ENCODE data around the gene CAMKV. TPM values are rescaled to one million over a fixed set of nuclear protein-coding genes. Genes with fewer than 3 reads are reported as not detected.

The CAMKV gene
- total and polyA plus RNA-seq, 2 of the 4 experiments (the other 2 are of a cell fraction): not detected

DNA sequence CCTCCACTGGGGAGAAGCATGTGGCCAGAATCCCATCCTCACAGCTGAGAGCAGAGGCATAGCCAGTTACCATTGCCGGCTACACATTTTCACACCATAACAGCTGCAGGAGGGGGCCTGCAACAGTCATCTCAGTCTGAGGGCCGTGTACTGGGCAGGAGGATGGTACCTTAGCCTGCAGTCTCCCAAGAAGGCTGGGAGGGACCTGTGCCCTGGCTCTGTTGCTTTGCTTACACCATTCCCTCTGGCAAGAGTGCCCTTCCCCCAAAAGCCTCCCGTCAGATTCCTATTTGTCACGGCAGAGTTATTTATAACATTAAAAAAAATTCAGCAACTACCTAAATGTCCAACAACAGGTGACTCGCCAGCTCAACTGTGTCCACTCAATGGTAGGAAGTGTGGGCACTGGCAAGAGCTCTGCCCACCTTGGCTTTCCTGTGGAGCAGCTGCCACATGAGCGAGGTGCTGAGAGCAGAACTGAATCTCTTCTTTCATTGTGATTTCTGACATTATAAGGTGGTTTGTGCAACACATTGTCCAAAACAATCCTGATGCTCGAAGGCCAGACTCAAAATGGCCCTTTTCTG, 4.4 kb downstream of the CAMKV start:
- Histone ChIP-seq H3K23ac (ENCODE audit: low read depth, low read length) (no peak overlapping the region), H3K56ac (ENCODE audit: extremely low read depth, insufficient read depth, low read length) (no peak overlapping the region), H3K79me1 (ENCODE audit: low read depth in 1 of 2, low read length in 2 of 2) (no peaks in the 10 kb centered on the region), H3K4me2 (ENCODE audit: low read depth, low read length) (no peak overlapping the region), H2AFZ (replicated peaks; ENCODE audit: low read length, poor library complexity) (no peak overlapping the region), H3K4ac (ENCODE audit: low read depth, low read length) (no peak overlapping the region), H3K9me3 (ENCODE audit: control insufficient read depth, insufficient read depth, low read length) (no peaks in the 10 kb centered on the region), H3K4me3 (ENCODE audit: insufficient read depth, low read depth, low read length) (no peak overlapping the region), H3K27me3 (ENCODE audit: control insufficient read depth, insufficient read depth, low read length) (peaks cover 67% of the 10 kb centered on the region), H2AK5ac (ENCODE audit: low read depth, low read length) (no peak overlapping the region), H2BK120ac (ENCODE audit: low read depth, low read length) (no peak overlapping the region), H2BK15ac (ENCODE audit: low read depth, low read length) (no peak overlapping the region), H4K91ac (ENCODE audit: insufficient read depth, low read depth, low read length) (no peak overlapping the region), H2BK20ac (ENCODE audit: low read depth, low read length) (no peak overlapping the region), H3K18ac (ENCODE audit: low read depth, low read length) (no peak overlapping the region), H2AK9ac (replicated peaks; ENCODE audit: low read depth, low read length, poor library complexity) (no peak overlapping the region), H3K27ac (ENCODE audit: insufficient read depth, low read length) (no peak overlapping the region), H4K20me1 (ENCODE audit: insufficient read depth, low read length) (no peaks in the 10 kb centered on the region), H3K9me1 (ENCODE audit: insufficient read depth, low read length) (no peaks in the 10 kb centered on the region), H4K5ac (ENCODE audit: low read depth, low read length) (no peak overlapping the region), H3K4me1 (ENCODE audit: control insufficient read depth, insufficient read depth, low read length) (no peaks in the 10 kb centered on the region), H3K9ac (ENCODE audit: low read depth, low read length) (no peak overlapping the region), H3K14ac (replicated peaks; ENCODE audit: low read depth, low read length) (no peak overlapping the region), H3K36me3 (ENCODE audit: control insufficient read depth, insufficient read depth, low read length) (no peaks in the 10 kb centered on the region), H4K8ac (ENCODE audit: low read depth in 2 of 2, low read length in 2 of 2) (no peak overlapping the region), H2BK5ac (ENCODE audit: low read depth, low read length, poor library complexity, severe bottlenecking) (no peak overlapping the region)
- ChIA-PET CTCF (no interaction called here), POLR2A (ENCODE audit: unreplicated experiment) (no interaction called here)
- in situ Hi-C loops (cut with MboI; ENCODE audit: low sequenced_read_pairs): no loop called here
- no peak for DNase-seq
- 41% methylated on average over 4 of the region's 7 CpGs; no CpG with 5 or more reads in 1 of the 2 experiments for WGBS, 2 experiments (ENCODE audit: extremely low coverage in 2 of 2, insufficient read length in 1 of 2)
- dilution Hi-C loops (cut with HindIII; ENCODE audit: low sequenced_read_pairs, unreplicated experiment): no loop called here
- intact Hi-C loops (cut with micrococcal nuclease): no loop called here
- BruUV-seq (replicated peaks): no TSS peak
- no peak for ATAC-seq (ENCODE audit: low read depth)
- TF ChIP-seq MAZ (IDR thresholded peaks at IDR 0.05; ENCODE audit: borderline replicate concordance, low read depth, low read length) (no peak), MAFK (IDR thresholded peaks at IDR 0.05; ENCODE audit: low read depth, low read length) (no peak), BHLHE40 (IDR thresholded peaks at IDR 0.05; ENCODE audit: low read depth, low read length) (no peak), RCOR1 (IDR thresholded peaks at IDR 0.05; ENCODE audit: insufficient replicate concordance, low read length) (no peak), CEBPB (IDR thresholded peaks at IDR 0.05; ENCODE audit: low read depth, low read length) (no peak), RFX5 (IDR thresholded peaks at IDR 0.05; ENCODE audit: low read depth, low read length) (no peak), CHD1 (IDR thresholded peaks at IDR 0.05; ENCODE audit: low read depth, low read length) (no peak), POLR2A (IDR thresholded peaks at IDR 0.05; ENCODE audit: low read depth, low read length) (no peak), RAD21 (IDR thresholded peaks at IDR 0.05; ENCODE audit: low read length) (no peak), SMC3 (IDR thresholded peaks at IDR 0.05; ENCODE audit: low read depth, low read length) (no peak), NFE2L2 (IDR thresholded peaks at IDR 0.05; ENCODE audit: low read depth, low read length) (no peak), MXI1 (IDR thresholded peaks at IDR 0.05; ENCODE audit: borderline replicate concordance, low read depth, low read length) (no peak)
- TF ChIP-seq, protein P1, sequence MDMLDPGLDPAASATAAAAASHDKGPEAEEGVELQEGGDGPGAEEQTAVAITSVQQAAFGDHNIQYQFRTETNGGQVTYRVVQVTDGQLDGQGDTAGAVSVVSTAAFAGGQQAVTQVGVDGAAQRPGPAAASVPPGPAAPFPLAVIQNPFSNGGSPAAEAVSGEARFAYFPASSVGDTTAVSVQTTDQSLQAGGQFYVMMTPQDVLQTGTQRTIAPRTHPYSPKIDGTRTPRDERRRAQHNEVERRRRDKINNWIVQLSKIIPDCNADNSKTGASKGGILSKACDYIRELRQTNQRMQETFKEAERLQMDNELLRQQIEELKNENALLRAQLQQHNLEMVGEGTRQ (IDR thresholded peaks at IDR 0.05; ENCODE audit: low read depth, low read length): no peak
- TF ChIP-seq, protein P2, sequence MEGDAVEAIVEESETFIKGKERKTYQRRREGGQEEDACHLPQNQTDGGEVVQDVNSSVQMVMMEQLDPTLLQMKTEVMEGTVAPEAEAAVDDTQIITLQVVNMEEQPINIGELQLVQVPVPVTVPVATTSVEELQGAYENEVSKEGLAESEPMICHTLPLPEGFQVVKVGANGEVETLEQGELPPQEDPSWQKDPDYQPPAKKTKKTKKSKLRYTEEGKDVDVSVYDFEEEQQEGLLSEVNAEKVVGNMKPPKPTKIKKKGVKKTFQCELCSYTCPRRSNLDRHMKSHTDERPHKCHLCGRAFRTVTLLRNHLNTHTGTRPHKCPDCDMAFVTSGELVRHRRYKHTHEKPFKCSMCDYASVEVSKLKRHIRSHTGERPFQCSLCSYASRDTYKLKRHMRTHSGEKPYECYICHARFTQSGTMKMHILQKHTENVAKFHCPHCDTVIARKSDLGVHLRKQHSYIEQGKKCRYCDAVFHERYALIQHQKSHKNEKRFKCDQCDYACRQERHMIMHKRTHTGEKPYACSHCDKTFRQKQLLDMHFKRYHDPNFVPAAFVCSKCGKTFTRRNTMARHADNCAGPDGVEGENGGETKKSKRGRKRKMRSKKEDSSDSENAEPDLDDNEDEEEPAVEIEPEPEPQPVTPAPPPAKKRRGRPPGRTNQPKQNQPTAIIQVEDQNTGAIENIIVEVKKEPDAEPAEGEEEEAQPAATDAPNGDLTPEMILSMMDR (conservative IDR thresholded peaks at IDR 0.05; ENCODE audit: low read depth, low read length): no peak
